OCI-LY1 (cell line): Measurements from ENCODE around the gene BAHD1.

Source experiments
- H2AFZ ChIP-seq: fragments of 200-600 bp; sonication (generic), shearing (Covaris generic); 2 replicates; pipeline ENCODE4 v1.6.0; 2014; ENCODE audit warnings: antibody characterized with exemption, mild to moderate bottlenecking, low read length
- H3F3A ChIP-seq: fragments of 200-600 bp; sonication (generic), shearing (Covaris generic); 2 replicates; pipeline ENCODE4 v1.6.0; 2014; ENCODE audit warnings: mild to moderate bottlenecking, antibody characterized with exemption, low read length, moderate library complexity; ENCODE audit not compliant: insufficient read depth
- H3K27ac ChIP-seq: fragments of 200-600 bp; sonication (generic); 2 replicates; pipeline ENCODE4 v1.5.1; 2014; ENCODE audit warnings: low read length, mixed run types, mild to moderate bottlenecking, low read depth; ENCODE audit not compliant: poor library complexity, severe bottlenecking
- H3K27me3 ChIP-seq: fragments of 200-600 bp; sonication (generic); 2 replicates; pipeline ENCODE4 v1.6.0; 2014; ENCODE audit warnings: antibody characterized with exemption, mild to moderate bottlenecking, low read length, moderate library complexity; ENCODE audit not compliant: insufficient read depth
- H3K36me3 ChIP-seq: fragments of 200-600 bp; sonication (generic); 2 replicates; pipeline ENCODE4 v1.6.1; 2014; ENCODE audit warnings: mild to moderate bottlenecking, antibody characterized with exemption, low read length, moderate library complexity, mixed read lengths; ENCODE audit not compliant: insufficient read depth
- H3K4me1 ChIP-seq: fragments of 200-600 bp; sonication (generic); 2 replicates; pipeline ENCODE4 v1.5.1; 2014; ENCODE audit warnings: mild to moderate bottlenecking, low read length, moderate library complexity; ENCODE audit not compliant: insufficient read depth, severe bottlenecking
- H3K4me2 ChIP-seq: fragments of 200-600 bp; sonication (generic), shearing (Covaris generic); 2 replicates; pipeline ENCODE4 v1.6.1; 2014; ENCODE audit warnings: low read length
- H3K4me3 ChIP-seq: fragments of 200-600 bp; sonication (generic); 2 replicates; pipeline ENCODE4 v1.5.1; 2014; ENCODE audit warnings: low read length, low read depth, mild to moderate bottlenecking, mixed read lengths; ENCODE audit not compliant: poor library complexity, severe bottlenecking
- H3K79me2 ChIP-seq: fragments of 200-600 bp; shearing (Covaris generic); 2 replicates; pipeline ENCODE4 v1.6.1; 2016; ENCODE audit warnings: mixed run types, low read length, mixed read lengths; ENCODE audit not compliant: insufficient read depth
- H3K9ac ChIP-seq: fragments of 200-600 bp; sonication (generic), shearing (Covaris generic); 2 replicates; pipeline ENCODE4 v1.6.1; 2014; ENCODE audit warnings: mild to moderate bottlenecking, low read length, mixed read lengths
- H3K9me2 ChIP-seq: fragments of 200-600 bp; sonication (generic), shearing (Covaris generic); 2 replicates; pipeline ENCODE4 v1.6.1; 2014; ENCODE audit warnings: low read depth, mild to moderate bottlenecking, low read length, mixed read lengths
- H3K9me3 ChIP-seq: fragments of 200-600 bp; shearing (Covaris generic); 2 replicates; pipeline ENCODE4 v1.6.1; 2014; ENCODE audit warnings: low read length, mixed read lengths
- H4K20me1 ChIP-seq: fragments of 200-600 bp; sonication (generic), shearing (Covaris generic); 2 replicates; pipeline ENCODE4 v1.6.0; 2016; ENCODE audit warnings: mild to moderate bottlenecking, low read length; ENCODE audit not compliant: insufficient read depth
- EZH2 ChIP-seq: fragments of 200-600 bp; sonication (generic), shearing (Covaris generic); IDR thresholded peaks from 2 replicates; pipeline ENCODE4 v1.8.0; 2017; ENCODE audit warnings: borderline replicate concordance, mixed run types, mild to moderate bottlenecking, antibody characterized with exemption, low read length, moderate library complexity, mixed read lengths
- TF ChIP-seq, protein P1 (sequence below): fragments of 200-600 bp; sonication (generic), shearing (Covaris generic); IDR thresholded peaks from 2 replicates; pipeline ENCODE4 v1.5.1; 2017; ENCODE audit warnings: mild to moderate bottlenecking, antibody characterized with exemption, low read length, moderate library complexity, mixed read lengths

BAHD1 gene

DNA sequence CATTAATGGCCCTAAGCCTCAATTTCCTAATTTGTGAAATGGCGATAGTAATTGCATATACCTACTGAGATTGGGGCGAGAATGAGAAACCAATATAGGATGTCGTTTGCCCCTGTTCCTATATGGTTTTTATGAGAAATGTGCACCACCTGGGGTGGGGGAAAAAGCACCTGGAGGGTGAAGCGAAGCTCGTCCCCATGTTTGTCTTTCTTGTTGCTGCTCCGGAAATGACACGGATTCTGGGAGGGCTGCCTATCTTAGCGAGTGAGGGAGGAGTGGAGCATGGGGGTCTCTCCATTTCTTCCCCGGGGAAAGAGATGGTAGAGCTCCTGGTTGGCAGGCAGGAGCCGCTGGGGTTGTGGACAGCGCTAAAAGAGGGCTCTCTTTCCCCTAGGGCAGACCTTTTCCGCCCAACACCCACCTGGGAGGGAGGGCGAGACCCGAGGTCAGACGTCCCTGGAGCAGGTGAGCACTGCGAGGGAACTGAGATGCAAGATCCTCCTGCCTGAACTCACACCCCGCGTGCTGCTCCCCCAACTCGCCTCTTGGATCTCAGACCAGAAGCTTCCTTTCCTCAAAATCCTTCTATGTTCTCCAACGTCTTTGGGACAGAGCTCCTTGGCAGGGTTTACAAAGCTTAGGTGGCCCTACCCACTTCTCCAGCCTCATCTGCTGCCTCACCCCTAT lies 5.6 kb upstream of the BAHD1 start:
- H3K27me3 ChIP-seq: peaks cover 12% of the 10 kb centered on the region; the same call in 1 of the 2 replicates
- no peak for TF ChIP-seq EZH2
- TF ChIP-seq, protein P1, sequence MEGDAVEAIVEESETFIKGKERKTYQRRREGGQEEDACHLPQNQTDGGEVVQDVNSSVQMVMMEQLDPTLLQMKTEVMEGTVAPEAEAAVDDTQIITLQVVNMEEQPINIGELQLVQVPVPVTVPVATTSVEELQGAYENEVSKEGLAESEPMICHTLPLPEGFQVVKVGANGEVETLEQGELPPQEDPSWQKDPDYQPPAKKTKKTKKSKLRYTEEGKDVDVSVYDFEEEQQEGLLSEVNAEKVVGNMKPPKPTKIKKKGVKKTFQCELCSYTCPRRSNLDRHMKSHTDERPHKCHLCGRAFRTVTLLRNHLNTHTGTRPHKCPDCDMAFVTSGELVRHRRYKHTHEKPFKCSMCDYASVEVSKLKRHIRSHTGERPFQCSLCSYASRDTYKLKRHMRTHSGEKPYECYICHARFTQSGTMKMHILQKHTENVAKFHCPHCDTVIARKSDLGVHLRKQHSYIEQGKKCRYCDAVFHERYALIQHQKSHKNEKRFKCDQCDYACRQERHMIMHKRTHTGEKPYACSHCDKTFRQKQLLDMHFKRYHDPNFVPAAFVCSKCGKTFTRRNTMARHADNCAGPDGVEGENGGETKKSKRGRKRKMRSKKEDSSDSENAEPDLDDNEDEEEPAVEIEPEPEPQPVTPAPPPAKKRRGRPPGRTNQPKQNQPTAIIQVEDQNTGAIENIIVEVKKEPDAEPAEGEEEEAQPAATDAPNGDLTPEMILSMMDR: no peak
- no peak overlapping the region for H2AFZ ChIP-seq
- no peak overlapping the region for H3K4me3 ChIP-seq
- H3K4me2 ChIP-seq: no peak overlapping the region
- no peaks in the 10 kb centered on the region for H4K20me1 ChIP-seq
- H3K9me2 ChIP-seq: no peaks in the 10 kb centered on the region
- no peaks in the 10 kb centered on the region for H3K79me2 ChIP-seq
- no peaks in the 10 kb centered on the region for H3F3A ChIP-seq
- H3K4me1 ChIP-seq: peaks cover 8% of the 10 kb centered on the region
- no peak overlapping the region for H3K9ac ChIP-seq
- no peaks in the 10 kb centered on the region for H3K9me3 ChIP-seq
- no peaks in the 10 kb centered on the region for H3K36me3 ChIP-seq
- no peak overlapping the region for H3K27ac ChIP-seq

DNA sequence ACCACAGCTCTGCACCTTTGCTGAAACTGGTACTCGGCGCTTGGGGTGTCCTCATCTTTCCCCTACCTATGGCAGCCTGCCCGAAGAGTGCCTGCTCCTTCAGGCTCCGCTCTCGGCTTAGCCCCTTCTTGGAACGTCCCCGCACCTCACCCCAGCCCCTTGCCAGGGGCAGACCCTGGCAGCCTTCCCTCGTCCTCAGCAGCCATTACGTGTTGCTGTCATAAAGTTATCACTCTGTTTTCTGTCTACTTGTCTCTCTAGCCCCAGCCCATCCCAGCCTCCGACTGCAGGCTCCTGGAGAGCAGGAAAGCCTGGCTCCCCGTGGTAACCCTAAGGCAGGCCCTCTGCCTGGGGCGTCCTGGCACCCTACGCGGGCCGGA lies 5.1 kb upstream of the BAHD1 start:
- Histone ChIP-seq H3K27ac (no peak overlapping the region), H3K9me2 (no peaks in the 10 kb centered on the region), H3F3A (no peaks in the 10 kb centered on the region), H3K36me3 (no peaks in the 10 kb centered on the region), H2AFZ (no peak overlapping the region), H3K4me1 (peaks cover 11% of the 10 kb centered on the region), H4K20me1 (no peaks in the 10 kb centered on the region), H3K4me3 (no peak overlapping the region), H3K9me3 (no peaks in the 10 kb centered on the region), H3K79me2 (no peaks in the 10 kb centered on the region), H3K9ac (no peak overlapping the region), H3K4me2 (no peak overlapping the region), H3K27me3 (peaks cover 12% of the 10 kb centered on the region; the same call in 1 of the 2 replicates)
- TF ChIP-seq, protein P1: no peak
- TF ChIP-seq EZH2: no peak

DNA sequence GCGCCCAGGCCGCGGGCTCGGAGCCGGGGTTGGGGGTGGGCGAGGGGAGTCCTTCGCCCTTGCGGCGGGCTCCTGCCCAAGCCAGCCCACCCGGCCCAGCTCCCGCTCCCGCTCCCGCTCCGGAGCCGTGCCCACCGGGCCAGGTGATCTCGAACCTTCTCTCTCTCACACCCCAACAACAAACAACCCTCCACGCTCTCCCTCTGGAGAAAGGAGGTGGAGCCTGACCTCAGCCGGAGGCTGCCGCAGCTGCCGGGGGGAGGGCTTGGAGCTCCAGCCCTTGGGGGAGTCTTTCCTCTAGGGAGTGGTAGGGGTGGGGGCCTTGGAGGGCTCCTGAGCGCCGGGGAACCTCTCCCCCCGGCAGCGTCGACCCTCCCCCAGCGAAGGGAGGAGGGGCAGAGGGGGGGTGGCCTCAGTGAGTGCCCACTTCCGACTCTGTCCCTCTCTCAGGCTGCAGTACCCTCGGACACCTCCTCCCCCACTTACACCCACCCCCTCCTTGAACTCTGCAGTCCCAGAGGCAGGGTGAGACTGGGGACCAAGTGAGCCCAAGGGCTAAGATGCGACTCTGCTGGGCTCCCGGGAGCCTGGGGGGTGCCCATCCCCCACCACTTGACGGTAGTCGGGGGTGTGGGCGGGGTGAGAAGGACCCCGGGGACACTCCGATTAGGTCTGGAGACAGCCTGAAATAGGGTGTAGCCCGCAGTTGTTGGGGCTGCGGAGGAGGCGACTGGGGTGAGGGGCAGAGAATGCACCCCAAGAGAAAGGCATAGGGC lies 4.4 kb upstream of the BAHD1 start:
- Histone ChIP-seq H3K36me3 (no peaks in the 10 kb centered on the region), H3K4me2 (no peak overlapping the region), H3K27me3 (peaks cover 12% of the 10 kb centered on the region; the same call in 1 of the 2 replicates), H3K79me2 (no peaks in the 10 kb centered on the region), H3K4me1 (peaks cover 11% of the 10 kb centered on the region), H2AFZ (no peak overlapping the region), H3K9ac (no peak overlapping the region), H4K20me1 (no peaks in the 10 kb centered on the region), H3K4me3 (no peak overlapping the region), H3F3A (no peaks in the 10 kb centered on the region), H3K27ac (no peak overlapping the region), H3K9me3 (no peaks in the 10 kb centered on the region), H3K9me2 (no peaks in the 10 kb centered on the region)
- TF ChIP-seq, protein P1: no peak
- TF ChIP-seq EZH2: no peak
